AG09309 (cell line): ENCODE measurements around the gene MXD4.
"Not testable (repeated sequence)": the region's sequence is repeated elsewhere in the genome, so short reads cannot be mapped to it uniquely, and the experiment has no call there.

Source experiments
- DNase-seq: peaks from one replicate; pipeline ENCODE4 v3.0.0-alpha.2; 2010; ENCODE audit warnings: low read depth
- H3K4me3 ChIP-seq: 2 replicates; pipeline ENCODE4 v1.5.1; 2011; ENCODE audit warnings: mild to moderate bottlenecking, low read depth, low read length, moderate library complexity; ENCODE audit not compliant: control insufficient read depth
- TF ChIP-seq, protein P1 (sequence below): IDR thresholded peaks from 2 replicates; pipeline ENCODE4 v1.5.1; 2011; ENCODE audit warnings: mild to moderate bottlenecking, low read depth, low read length, inconsistent platforms; ENCODE audit not compliant: insufficient read depth, control insufficient read depth; ENCODE audit errors: missing control alignments

The MXD4 gene

DNA sequence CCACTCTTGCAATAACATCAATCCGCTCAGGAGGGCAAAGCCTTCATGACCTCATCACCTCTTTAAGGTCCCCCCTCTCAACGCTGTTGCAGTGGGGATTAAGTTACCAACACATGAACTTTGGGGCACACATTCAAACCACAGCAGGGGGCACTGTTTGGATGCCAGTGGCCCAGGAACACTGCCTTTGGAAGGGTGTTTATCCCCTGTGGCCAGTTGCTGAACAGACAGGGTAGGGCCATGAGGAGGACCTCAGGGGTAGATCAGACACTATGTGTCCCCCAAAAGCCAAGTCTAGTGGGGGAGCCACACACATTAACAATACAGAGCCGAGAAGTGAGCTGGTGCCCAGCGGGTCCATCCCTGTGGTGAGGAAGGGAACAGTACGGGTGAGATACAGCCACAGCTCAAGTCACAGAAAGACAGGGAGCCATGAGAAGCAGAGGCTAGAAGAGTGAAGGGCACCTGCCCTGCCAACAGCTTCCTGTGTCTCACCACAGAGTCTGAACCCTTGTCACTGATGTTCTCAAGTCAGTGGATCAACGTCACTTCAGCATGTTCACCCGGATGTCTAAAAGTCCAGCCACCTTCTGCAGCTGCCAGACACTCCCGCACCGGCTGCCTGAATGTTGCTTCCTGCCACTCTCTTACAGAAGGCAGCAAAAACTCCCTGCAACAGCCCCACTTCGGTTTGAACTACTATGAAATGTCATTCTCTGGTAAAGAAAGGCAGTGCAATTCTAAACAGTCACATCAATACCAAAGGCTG is 19.9 kb upstream of the MXD4 start:
- H3K4me3 ChIP-seq: no peak overlapping the region
- TF ChIP-seq, protein P1, sequence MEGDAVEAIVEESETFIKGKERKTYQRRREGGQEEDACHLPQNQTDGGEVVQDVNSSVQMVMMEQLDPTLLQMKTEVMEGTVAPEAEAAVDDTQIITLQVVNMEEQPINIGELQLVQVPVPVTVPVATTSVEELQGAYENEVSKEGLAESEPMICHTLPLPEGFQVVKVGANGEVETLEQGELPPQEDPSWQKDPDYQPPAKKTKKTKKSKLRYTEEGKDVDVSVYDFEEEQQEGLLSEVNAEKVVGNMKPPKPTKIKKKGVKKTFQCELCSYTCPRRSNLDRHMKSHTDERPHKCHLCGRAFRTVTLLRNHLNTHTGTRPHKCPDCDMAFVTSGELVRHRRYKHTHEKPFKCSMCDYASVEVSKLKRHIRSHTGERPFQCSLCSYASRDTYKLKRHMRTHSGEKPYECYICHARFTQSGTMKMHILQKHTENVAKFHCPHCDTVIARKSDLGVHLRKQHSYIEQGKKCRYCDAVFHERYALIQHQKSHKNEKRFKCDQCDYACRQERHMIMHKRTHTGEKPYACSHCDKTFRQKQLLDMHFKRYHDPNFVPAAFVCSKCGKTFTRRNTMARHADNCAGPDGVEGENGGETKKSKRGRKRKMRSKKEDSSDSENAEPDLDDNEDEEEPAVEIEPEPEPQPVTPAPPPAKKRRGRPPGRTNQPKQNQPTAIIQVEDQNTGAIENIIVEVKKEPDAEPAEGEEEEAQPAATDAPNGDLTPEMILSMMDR: no peak
- DNase-seq: no peak

DNA sequence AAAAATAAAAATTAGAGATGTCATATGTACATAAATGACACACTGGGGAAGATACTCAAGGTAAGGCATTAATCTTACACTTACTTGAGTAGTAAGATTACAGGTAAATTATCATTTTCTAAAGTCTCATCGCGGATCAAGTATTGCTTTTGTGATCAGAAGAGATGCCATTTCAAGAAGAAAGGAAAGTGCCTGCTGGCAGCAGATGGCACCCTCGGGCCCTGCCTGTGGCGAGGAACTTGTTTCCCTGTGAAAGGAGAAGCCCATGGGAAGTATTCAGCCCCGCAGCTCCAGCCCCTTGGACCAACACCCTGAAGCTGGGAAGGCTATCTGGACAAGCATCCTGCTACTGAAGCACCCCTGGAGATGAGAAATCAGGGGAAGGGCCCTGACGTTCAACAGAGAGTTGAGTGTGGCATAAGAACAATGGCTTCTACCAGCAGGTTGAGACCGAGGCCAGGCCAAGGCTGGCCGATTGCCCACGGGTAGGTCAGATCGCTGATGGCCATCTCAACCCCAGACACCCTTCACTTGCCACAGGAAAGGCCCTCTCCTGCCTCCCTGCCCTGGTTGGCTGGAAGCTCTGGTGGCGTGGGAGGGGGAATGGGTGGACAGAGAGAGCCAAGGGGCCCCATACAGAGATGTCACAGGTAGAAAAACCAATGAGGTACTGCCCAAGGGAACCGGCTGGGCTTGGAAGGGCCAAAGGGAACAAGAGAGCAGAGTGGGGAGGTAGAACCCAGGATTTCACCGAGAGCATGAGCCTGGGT is 18.8 kb upstream of the MXD4 start:
- DNase-seq: no peak
- TF ChIP-seq, protein P1: peak; percentile 42
- H3K4me3 ChIP-seq: no peak overlapping the region

DNA sequence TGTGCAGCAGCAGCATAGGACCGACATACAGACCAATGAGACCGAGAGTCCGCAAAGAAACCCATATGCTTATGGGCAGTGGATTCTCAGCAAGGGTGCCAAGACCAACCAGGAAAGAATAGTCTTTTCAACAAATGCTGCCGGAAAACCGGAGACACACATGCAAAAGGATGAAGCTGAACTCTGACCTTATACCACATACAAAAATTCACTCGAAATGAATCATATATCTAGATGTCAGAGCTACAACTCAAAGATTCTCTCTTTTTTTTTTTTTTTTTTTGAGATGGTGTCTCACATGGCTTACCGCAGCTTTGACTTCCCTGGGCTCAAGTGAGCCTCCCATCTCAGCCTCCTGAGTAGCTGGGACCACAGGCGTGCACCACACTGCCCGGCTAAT is 16.0 kb upstream of the MXD4 start:
- TF ChIP-seq, protein P1: no peak
- DNase-seq: no peak

DNA sequence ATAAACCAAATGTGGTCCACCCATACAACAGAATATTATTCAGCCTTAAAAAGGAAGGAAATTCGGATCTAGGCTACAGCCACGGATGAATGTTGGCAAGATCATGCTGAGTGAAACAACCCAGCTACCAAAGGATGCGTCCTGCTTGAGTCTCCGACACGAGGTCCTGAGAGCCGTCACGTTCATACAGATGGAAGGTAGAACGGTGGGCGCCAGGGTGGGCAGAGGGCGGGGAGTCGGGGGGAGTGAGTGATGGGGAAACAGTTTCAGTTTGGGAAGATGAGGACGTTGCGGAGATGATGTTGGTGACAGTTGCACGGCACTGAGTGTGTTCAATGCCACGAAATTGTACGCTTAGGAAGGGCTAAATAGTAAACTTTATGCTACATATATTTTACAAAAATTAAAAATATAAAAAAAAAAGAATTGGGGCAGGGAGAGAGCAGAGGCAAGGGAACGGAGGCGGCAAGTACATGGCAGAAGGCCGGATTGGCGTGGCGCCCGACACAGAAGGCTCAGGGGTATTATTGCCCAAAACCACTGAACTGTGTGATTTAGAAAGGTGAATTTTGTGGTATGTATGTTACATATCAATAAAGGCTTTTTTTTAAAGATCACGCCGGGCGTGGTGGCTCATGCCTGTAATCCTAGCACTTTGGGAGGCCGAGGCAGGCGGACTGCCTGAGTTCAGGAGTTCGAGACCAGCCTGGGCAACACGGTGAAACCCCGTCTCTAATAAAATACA is 14.8 kb upstream of the MXD4 start:
- DNase-seq: no peak
- no peak overlapping the region for H3K4me3 ChIP-seq
- TF ChIP-seq, protein P1: no peak

More for the DNA sequence above, 16.0 kb upstream of the MXD4 start:
- H3K4me3 ChIP-seq: no peak overlapping the region

DNA sequence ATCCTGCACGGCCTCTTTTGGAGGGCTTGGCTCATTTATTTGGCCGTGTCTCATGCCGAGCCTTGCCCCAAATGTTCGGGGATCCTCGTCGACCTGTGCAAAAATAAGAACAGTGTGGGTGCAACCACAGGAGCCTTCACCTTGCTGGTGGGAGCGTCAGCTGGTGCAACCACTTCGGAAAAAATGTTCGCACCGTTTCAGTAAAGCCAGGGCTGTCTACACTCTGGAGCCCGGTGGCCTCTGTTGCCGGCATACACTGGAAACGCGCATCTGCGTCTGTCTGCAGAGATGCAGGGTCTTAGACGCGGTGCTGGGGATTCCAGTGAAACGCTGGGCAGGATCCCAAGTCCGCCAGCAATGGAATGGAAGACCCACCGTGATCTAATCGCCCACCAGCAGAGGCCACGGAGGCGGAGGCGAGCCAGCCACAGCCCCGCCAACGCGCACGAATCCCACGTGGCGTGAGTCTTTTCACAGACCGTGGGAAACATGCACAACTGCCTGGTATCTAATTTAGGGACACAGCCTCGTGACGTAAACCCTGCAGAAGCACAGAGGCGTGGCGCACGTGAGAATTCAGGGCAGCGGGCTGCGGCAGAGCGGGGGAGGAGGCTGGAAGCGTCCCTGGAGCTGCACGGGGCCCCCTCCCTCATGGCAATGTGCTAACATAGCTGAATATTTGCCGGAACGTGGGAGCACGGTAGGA is 13.8 kb upstream of the MXD4 start:
- TF ChIP-seq, protein P1: no peak
- DNase-seq: no peak
- no peak overlapping the region for H3K4me3 ChIP-seq

DNA sequence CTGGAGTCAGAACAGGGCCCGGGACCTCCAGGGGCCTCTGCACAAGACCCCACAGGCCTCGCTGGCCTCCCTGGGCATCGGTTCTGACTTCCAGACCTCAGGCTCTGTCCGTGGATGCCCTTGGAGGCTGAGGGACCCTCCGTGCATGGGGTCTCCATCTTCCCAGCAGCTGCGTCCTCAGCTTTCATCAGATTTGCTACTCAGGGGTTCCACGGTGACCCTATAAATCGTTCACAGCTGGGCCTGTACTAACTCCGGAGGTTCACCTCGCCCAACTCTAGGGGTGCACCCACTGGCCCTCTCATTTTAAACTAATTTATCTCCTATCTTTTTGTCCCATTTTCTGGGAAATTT is 13.1 kb upstream of the MXD4 start:
- not testable (repeated sequence) for H3K4me3 ChIP-seq, DNase-seq
